GM19467 (cell line): ENCODE data around the gene KRTAP2-2.
"Not testable (repeated sequence)": the region's sequence is repeated elsewhere in the genome, so short reads cannot be mapped to it uniquely, and the experiment has no call there.

ENCODE experiments used
- ATAC-seq: cut with Tn5 transposase; IDR thresholded peaks from one replicate; pipeline ENCODE4 v1.9.1; 2021; ENCODE audit warnings: mild to moderate bottlenecking, moderate library complexity; ENCODE audit not compliant: unreplicated experiment

Gene KRTAP2-2

DNA sequence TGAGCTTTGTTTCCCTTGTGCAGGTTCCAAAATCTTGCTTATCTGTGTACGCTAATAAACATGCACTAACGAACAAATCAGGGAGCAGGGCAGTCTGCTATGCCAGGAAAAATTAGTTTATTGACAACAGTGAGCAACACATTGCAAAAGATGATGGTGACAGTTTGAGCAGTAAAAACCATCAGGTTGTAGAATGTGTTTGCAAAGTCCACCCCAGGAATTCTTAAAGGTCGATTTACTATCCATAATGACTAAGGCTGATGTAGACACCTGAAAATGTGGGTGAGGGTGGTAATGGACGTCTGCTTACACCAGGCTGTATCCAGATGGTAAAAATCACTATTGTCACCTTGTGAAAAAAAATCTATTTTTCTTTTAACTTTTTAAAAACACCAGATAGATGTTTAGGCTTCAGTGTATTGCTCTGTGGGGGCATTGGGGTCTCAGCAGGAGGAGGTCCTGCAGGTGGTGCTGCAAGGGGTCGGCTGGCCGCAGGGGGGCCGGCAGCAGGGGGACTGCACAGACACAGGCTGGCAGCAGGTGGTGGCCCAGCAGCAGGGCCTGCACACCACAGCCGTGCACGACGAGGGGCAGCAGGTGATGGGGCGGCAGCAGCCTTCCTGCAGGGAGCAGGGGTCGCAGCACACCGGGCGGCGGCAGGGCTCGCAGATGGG lies 10.1 kb upstream of the KRTAP2-2 start:
- not testable (repeated sequence) for ATAC-seq

- no peak for ATAC-seq
Measured at GRCh38 chr17:41064301-41064700, 9.3 kb upstream of the KRTAP2-2 start.

GRCh38 chr17:41063449-41063848 lies 8.4 kb upstream of the KRTAP2-2 start:
- no peak for ATAC-seq

DNA sequence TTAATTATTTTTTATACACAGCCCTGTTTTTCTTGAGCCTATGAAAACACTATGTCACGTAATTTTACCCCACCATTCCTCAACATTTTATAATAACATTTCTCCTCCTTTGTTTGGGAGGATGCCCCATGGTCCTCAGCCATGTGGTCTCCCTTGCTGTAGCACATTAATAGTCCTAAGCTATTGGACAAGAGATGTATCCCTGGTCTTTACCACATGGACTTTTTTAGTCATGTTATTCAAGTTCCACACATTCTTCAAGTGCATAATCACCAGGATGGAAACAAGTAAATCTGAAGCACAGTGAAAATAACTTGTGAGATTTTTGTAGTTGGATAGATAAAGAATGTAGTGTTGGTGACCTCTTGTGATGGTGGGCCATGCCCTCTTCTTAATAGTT lies 6.9 kb upstream of the KRTAP2-2 start:
- ATAC-seq, result no peak

DNA sequence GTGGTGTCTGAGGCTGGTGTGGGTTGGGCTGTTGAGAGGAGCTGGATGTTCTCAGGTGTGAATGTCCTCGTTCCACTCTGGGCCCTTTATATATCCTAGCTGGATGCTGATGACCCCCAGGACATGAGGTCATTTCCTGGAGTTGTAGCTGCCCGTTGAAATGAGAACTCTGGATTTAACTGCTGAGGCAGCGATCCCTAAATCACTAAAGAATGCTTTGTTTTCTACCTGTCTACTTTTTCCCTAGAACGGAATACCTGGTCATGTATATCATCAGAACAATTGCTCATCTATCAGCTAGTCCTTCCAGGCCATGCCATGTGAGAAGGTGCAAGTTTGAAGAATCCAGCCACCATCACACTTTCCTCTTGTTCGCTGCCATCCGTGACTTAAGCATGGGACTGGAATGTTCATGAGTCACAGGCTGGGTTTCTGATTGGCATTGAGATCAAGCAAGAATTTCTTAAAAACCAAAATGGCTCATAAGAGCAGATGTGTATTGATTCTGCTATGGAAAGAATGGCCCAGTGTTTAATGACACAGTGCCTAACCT lies 5.1 kb upstream of the KRTAP2-2 start, which contains the start of gene KRTAP2-3:
KRTAP2-3 (minus strand) TSS at position 63 of the 553 bp plus-strand sequence. CDS start 64 bp downstream, outside the sequence.
- ATAC-seq, result no peak

DNA sequence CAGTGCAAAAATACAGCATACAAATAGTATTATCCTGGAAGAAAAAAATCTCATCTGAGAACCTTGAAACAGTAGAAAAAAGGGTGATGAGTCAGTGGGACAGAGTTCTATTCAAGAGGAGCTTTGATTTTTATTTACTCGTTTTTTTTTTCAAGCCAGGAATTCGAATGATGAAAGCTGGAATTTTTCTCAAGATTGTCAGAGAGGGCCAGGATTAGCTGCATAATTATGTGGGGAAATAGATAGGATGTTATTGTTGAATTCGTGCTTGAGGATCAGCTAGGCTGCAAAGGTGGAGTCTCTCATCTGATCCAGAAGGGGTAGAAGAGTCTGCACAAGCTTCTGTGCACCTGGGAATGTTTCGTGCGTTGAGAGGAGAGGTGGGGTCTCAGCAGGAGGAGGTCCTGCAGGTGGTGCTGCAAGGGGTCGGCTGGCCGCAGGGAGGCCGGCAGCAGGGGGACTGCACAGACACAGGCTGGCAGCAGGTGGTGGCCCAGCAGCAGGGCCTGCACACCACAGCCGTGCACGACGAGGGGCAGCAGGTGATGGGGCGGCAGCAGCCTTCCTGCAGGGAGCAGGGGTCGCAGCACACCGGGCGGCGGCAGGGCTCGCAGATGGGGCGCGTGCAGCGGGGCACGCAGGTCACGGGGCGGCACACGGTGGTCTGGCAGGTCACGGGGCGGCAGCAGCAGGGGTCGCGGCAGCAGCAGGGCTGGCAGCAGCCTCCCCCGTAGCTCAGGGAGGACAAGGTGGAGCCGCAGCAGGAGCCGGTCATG lies 4.4 kb upstream of the KRTAP2-2 start:
- not testable (repeated sequence) for ATAC-seq

GRCh38 chr17:41058741-41059140 lies 3.7 kb upstream of the KRTAP2-2 start:
- ATAC-seq, result no peak

- ATAC-seq, result no peak
Measured at GRCh38 chr17:41057547-41057946, 2.5 kb upstream of the KRTAP2-2 start.

DNA sequence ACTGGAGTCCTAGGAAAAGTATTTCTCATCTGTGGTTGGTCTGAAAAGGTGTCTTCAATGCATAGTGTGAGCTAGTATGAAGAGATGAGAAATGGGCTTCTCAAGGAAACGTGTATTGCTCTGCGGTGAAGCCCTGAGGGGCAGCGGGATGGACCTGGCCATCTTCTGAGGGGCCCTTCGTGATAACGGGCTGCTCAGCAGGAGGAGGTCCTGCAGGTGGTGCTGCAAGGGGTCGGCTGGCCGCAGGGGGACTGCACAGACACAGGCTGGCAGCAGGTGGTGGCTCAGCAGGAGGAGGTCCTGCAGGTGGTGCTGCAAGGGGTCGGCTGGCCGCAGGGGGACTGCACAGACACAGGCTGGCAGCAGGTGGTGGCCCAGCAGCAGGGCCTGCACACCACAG lies 474 bp downstream of the KRTAP2-2 start:
- ATAC-seq, result not testable (repeated sequence)

GRCh38 chr17:41054025-41054424 lies 1.0 kb downstream of the KRTAP2-2 start:
- ATAC-seq, result no peak

DNA sequence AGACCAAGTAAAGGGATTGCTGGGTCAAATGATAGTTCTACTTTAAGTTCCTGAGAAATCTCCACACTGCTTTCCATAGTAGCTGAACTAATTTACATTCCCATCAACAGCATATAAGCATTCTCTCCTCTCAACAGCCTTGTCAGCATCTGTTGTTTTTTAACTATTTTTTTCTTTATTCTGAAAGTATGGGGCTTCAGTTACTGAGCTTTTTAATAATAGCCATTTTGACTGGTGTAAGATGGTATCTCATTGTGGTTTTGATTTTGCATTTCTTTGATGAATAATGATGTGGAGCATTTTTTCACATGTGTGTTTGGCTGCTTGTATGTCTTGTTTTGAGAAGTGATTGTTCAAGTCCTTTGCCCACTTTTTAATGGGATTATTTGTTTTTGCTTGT lies 2.5 kb downstream of the KRTAP2-2 start:
- ATAC-seq, result no peak

DNA sequence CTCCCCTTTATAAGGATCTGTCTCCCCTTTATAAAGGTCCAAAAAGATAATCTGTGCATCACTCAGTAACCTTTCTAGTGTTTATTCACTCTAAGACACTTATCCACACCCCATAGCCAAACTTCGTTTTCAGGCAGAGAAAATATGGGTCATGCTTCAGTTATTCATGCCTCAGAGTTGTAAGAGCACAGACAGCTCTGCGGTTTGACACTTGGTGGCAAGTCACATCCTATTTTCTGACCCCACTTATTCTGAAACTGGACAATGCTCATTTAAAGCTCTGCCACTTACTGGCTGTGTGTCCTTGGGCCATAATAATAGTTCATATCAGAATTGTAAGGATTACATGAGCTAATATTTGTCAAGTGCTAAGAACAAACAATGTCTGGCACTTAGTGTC lies 5.9 kb downstream of the KRTAP2-2 start:
- no peak for ATAC-seq

GRCh38 chr17:41048441-41048840 lies 6.6 kb downstream of the KRTAP2-2 start:
- no peak for ATAC-seq

- ATAC-seq, result not testable (repeated sequence)
Measured at GRCh38 chr17:41046735-41047465, 8.1 kb downstream of the KRTAP2-2 start, which contains the start of gene KRTAP2-1. KRTAP2-1 (minus strand) TSS chr17:41047316; CDS start chr17:41047267, 49 bp downstream.

DNA sequence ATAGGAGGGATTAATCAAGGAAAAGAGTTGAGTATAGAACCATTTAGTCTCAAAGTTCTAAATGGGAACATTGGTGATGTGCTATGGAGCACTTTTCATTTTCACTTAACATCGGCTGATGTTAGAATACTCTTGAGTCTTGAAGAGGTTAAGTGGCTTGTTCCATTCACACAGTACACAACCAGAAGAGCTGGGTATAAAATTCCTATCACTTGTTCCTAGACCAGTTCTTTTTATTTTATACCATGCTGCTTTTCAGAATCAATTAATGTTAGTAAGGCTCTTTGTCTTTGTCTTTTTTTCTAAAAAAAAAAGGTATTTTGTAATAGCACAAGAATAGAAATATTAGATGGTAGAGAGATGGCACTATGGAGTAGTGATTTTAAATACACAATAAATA lies 12.1 kb downstream of the KRTAP2-2 start:
- ATAC-seq, result no peak

DNA sequence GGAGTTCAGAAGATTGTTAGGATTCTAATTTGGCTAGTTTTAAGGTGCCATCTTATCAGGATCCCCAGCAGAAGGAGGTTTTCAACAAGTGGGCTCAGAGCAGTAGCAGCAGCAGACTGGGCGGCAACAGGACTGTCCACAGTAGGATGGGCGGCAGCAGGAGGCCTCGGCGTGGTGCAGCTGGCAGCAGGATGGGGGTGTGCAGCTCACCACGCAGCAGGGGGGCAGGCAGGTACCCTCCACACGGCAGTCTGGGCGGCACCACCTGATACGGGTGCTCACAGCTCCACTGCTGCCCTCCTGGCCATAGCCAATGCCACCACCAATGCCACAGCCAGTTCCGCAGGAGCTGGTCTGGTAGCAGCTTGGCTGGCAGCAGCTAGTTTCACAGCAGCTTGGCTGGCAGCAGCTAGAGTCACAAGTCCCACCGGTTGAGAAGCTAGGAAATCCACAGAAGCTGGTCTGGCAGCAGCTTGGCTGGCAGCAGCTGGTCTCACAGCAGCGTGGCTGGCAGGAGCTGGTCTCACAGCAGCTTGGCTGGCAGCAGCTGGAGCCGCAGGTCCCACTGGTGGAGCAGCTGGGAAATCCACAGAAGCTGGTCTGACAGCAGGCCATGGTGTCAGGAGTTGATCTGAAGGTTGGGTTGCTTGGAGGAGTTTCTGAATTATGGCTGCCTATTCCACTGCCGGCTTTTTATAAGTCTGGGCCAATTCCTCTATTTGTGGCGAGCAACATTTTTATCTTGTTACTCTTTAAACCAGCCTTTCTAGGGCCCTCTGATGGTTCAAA lies 14.1 kb downstream of the KRTAP2-2 start, which contains the start of gene KRTAP1-1:
KRTAP1-1 (minus strand) TSS at position 668 of the 789 bp plus-strand sequence; CDS start at position 615, 53 bp downstream.
- not testable (repeated sequence) for ATAC-seq

DNA sequence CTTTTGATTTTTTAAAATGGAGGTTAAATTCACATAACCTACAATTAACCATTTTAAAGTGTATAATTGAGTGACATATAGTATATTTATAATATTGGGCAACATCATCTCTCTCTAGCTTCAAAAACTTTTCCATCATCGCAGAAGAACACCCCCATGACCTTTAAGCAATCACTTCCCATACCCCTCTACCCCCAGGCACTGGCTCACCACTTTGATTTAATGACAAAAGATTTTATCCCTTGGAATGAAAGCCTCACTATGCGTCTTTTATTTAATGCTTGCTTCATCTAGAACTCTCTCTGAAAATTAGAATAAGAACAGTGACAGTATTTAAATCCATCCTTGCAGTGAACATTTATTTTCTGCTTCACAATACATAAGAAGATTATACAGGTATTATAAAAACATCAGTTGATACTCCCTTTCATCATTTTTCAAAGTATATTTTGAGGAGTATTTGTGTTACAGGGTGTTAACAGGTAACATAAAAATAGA lies 17.1 kb downstream of the KRTAP2-2 start:
- no peak for ATAC-seq

DNA sequence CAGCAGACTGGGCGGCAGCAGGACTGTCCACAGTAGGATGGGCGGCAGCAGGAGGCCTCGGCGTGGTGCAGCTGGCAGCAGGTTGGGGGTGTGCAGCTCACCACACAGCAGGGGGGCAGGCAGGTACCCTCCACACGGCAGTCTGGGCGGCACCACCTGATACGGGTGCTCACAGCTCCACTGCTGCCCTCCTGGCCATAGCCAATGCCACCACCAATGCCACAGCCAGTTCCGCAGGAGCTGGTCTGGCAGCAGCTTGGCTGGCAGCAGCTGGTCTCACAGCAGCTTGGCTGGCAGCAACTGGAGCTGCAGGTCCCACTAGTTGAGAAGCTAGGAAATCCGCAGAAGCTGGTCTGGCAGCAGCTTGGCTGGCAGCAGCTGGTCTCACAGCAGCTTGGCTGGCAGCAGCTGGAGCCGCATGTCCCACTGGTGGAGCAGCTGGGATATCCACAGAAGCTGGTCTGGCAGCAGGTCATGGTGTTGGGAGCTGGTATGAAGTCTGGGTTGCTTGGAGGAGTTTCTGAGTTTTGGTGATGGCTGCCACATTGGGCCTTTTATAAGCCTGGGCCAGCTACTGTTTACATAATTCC lies 20.6 kb downstream of the KRTAP2-2 start, which contains the start of gene KRTAP1-3:
KRTAP1-3 (minus strand) TSS at position 529 of the 590 bp plus-strand sequence; CDS start at position 476, 53 bp downstream.
- not testable (repeated sequence) for ATAC-seq

GRCh38 chr17:41029633-41030245 lies 25.3 kb downstream of the KRTAP2-2 start, which contains the start of gene KRTAP1-4:
KRTAP1-4 (minus strand) TSS chr17:41030195; CDS start chr17:41030078, 117 bp downstream.
- ATAC-seq, result no peak
